ENCODE data around the gene ADCK1. TPM values are rescaled to one million over a fixed set of nuclear protein-coding genes. Genes with fewer than 3 reads are reported as not detected.

ADCK1 gene
- total and polyA plus RNA-seq, 8 donors: 0.58 to 39.1 (median 4.0) TPM

- Histone ChIP-seq H3K4me3 (no peak overlapping the region), H3K9me3 (no peaks in the 10 kb centered on the region), H3K27me3 (no peaks in the 10 kb centered on the region), H3K27ac (no peak overlapping the region), H3K4me1 (no peaks in the 10 kb centered on the region), H3K36me3 (peaks cover 0 to 44% (median 14%) of the 10 kb centered on the region in 4 donors)
- 77 to 90% (median 80%) methylated on average over 7 of the region's 7 CpGs for WGBS, 5 donors
- DNase-seq: no peak
- TF ChIP-seq CTCF (IDR thresholded peaks at IDR 0.05): no peak
- no peak for TF ChIP-seq POLR2A (IDR thresholded peaks at IDR 0.05)
- no peak for TF ChIP-seq EP300 (IDR thresholded peaks at IDR 0.05)
- TF ChIP-seq POLR2AphosphoS5 (IDR thresholded peaks at IDR 0.05): no peak
- intact Hi-C loops (cut with DNase I; ENCODE audit: low total_unique reads): no loop called here
These were observed 38.0 kb downstream of the ADCK1 start for GRCh38 chr14:77837926-77838325.

GRCh38 chr14:77838831-77839511 lies 39.1 kb downstream of the ADCK1 start:
- Histone ChIP-seq H3K27ac (no peak overlapping the region), H3K4me3 (no peak overlapping the region), H3K27me3 (no peaks in the 10 kb centered on the region), H3K36me3 (peaks cover 0 to 36% (median 13%) of the 10 kb centered on the region in 4 donors), H3K4me1 (no peaks in the 10 kb centered on the region), H3K9me3 (no peaks in the 10 kb centered on the region)
- no peak for TF ChIP-seq EP300 (IDR thresholded peaks at IDR 0.05)
- no peak for TF ChIP-seq POLR2A (IDR thresholded peaks at IDR 0.05)
- no peak for TF ChIP-seq CTCF (IDR thresholded peaks at IDR 0.05)
- TF ChIP-seq POLR2AphosphoS5 (IDR thresholded peaks at IDR 0.05): no peak
- no peak for DNase-seq
- intact Hi-C loops (cut with DNase I; ENCODE audit: low total_unique reads): no loop called here
- WGBS, 5 donors: 72 to 84% (median 74%) methylated on average over 8 of the region's 8 CpGs

GRCh38 chr14:77843195-77843594 lies 43.3 kb downstream of the ADCK1 start:
- intact Hi-C loops (cut with DNase I; ENCODE audit: low total_unique reads): no loop called here
- 84 to 93% (median 90%) methylated on average over 3 of the region's 3 CpGs for WGBS, 5 donors
- Histone ChIP-seq H3K27me3 (no peaks in the 10 kb centered on the region), H3K4me3 (no peak overlapping the region), H3K9me3 (no peaks in the 10 kb centered on the region), H3K36me3 (no peaks in the 10 kb centered on the region), H3K27ac (no peak overlapping the region), H3K4me1 (no peaks in the 10 kb centered on the region)
- no peak for DNase-seq
- TF ChIP-seq POLR2AphosphoS5 (IDR thresholded peaks at IDR 0.05): no peak
- no peak for TF ChIP-seq POLR2A (IDR thresholded peaks at IDR 0.05)
- TF ChIP-seq EP300 (IDR thresholded peaks at IDR 0.05): no peak
- TF ChIP-seq CTCF (IDR thresholded peaks at IDR 0.05): no peak

GRCh38 chr14:77843651-77844050 lies 43.7 kb downstream of the ADCK1 start:
- intact Hi-C loops (cut with DNase I; ENCODE audit: low total_unique reads): no loop called here
- Histone ChIP-seq H3K27ac (no peak overlapping the region), H3K27me3 (no peaks in the 10 kb centered on the region), H3K4me3 (no peak overlapping the region), H3K36me3 (no peaks in the 10 kb centered on the region), H3K9me3 (no peaks in the 10 kb centered on the region), H3K4me1 (no peaks in the 10 kb centered on the region)
- DNase-seq: no peak
- WGBS, 5 donors: 86 to 100% (median 96%) methylated on average over 1 of the region's 1 CpG
- TF ChIP-seq POLR2A (IDR thresholded peaks at IDR 0.05) (no peak), CTCF (IDR thresholded peaks at IDR 0.05) (no peak), EP300 (IDR thresholded peaks at IDR 0.05) (no peak), POLR2AphosphoS5 (IDR thresholded peaks at IDR 0.05) (no peak)
